ENCODE data around the gene AXDND1. TPM values are rescaled to one million over a fixed set of nuclear protein-coding genes. Genes with fewer than 3 reads are reported as not detected.

The AXDND1 gene
- total and polyA plus RNA-seq, 2 of the 8 experiments (the other 6 are each of a cell fraction or from before 2014, with no cell fraction given) = 0.61 TPM; not detected in 1

DNA sequence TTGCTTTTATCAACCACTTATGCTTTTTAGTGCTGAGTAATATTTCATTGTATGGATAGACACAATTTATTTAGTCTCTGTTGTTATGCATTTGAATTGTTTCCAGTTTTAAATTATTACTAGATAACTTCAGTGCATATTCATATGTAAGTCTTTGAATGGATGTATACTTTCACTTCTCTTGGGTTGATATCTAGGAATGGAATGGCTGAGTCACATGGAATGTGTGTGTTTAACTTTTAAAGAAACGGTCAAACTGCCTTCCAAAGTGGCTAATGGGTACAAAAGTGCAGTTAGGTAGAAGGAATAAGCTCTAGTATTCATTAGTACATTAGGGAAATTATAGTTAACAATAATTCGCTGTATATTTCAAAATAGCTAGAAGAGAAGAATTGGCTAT, 127.6 kb downstream of the AXDND1 start (continued):
- TF ChIP-seq, protein P1, sequence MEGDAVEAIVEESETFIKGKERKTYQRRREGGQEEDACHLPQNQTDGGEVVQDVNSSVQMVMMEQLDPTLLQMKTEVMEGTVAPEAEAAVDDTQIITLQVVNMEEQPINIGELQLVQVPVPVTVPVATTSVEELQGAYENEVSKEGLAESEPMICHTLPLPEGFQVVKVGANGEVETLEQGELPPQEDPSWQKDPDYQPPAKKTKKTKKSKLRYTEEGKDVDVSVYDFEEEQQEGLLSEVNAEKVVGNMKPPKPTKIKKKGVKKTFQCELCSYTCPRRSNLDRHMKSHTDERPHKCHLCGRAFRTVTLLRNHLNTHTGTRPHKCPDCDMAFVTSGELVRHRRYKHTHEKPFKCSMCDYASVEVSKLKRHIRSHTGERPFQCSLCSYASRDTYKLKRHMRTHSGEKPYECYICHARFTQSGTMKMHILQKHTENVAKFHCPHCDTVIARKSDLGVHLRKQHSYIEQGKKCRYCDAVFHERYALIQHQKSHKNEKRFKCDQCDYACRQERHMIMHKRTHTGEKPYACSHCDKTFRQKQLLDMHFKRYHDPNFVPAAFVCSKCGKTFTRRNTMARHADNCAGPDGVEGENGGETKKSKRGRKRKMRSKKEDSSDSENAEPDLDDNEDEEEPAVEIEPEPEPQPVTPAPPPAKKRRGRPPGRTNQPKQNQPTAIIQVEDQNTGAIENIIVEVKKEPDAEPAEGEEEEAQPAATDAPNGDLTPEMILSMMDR (IDR thresholded peaks at IDR 0.05; ENCODE audit: control extremely low read depth in 1 of 3, insufficient read depth in 1 of 3, low read depth in 1 of 3, low read length in 3 of 3) = no peak
- TF ChIP-seq KDM1A (IDR thresholded peaks at IDR 0.05; ENCODE audit: borderline replicate concordance, low read length) (no peak), CTBP2 (IDR thresholded peaks at IDR 0.05; ENCODE audit: borderline replicate concordance, insufficient read depth, insufficient read length, low read length) (no peak), SIX5 (IDR thresholded peaks at IDR 0.05; ENCODE audit: low read depth, low read length) (no peak), SUZ12 (IDR thresholded peaks at IDR 0.05; ENCODE audit: low read length) (no peak), YY1 (IDR thresholded peaks at IDR 0.05; ENCODE audit: low read depth, low read length) (no peak), CREB1 (IDR thresholded peaks at IDR 0.05) (no peak), SIRT6 (IDR thresholded peaks at IDR 0.05; ENCODE audit: low read length) (no peak), CBX8 (IDR thresholded peaks at IDR 0.05; ENCODE audit: borderline replicate concordance, low read depth, low read length) (no peak), RNF2 (IDR thresholded peaks at IDR 0.05; ENCODE audit: borderline replicate concordance, low read depth, low read length, missing control alignments, poor library complexity, severe bottlenecking) (no peak)
- TF ChIP-seq, protein P2, sequence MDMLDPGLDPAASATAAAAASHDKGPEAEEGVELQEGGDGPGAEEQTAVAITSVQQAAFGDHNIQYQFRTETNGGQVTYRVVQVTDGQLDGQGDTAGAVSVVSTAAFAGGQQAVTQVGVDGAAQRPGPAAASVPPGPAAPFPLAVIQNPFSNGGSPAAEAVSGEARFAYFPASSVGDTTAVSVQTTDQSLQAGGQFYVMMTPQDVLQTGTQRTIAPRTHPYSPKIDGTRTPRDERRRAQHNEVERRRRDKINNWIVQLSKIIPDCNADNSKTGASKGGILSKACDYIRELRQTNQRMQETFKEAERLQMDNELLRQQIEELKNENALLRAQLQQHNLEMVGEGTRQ (IDR thresholded peaks at IDR 0.05; ENCODE audit: low read length) = no peak
